PC-9 (cell line): ENCODE results near the gene TRIO.

Source experiments
- CTCF ChIP-seq: fragments of 200-600 bp; sonication (generic); conservative IDR thresholded peaks from 2 replicates; pipeline ENCODE4 v1.6.1; 2017; ENCODE audit warnings: mixed run types, antibody characterized with exemption, mild to moderate bottlenecking, moderate library complexity
- EZH2 ChIP-seq: fragments of 200-600 bp; sonication (generic); IDR thresholded peaks from 2 replicates; pipeline ENCODE4 v1.8.0; 2017; ENCODE audit warnings: antibody characterized with exemption, low read depth

DNA sequence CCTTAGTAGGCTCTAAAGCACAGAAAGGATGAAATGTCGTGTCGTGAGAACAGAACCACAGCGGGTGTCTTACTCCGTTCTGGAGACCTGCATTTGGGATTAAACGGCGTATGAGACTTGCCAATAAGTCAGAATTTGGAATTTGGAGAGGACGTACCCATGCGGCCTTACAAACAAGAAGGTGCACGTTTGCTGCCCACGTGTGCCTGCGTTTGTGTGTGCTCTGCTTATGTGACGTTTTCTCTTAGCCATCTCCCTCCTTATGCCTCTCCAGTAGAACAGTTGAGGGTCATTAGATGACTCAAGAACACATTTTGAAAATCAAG, 266.9 kb downstream of the TRIO start:
- TF ChIP-seq CTCF (no peak), EZH2 (no peak)
